DOHH2 (cell line): ENCODE data around the gene ADORA1.

Experiments
- H3F3A ChIP-seq: fragments of 200-600 bp; sonication (generic), shearing (Covaris generic); 2 replicates; pipeline ENCODE4 v1.6.0; 2016; ENCODE audit warnings: antibody characterized with exemption, mild to moderate bottlenecking; ENCODE audit not compliant: control insufficient read depth, insufficient read depth
- H3K27ac ChIP-seq: fragments of 200-600 bp; sonication (generic); 2 replicates; pipeline ENCODE4 v1.5.1; 2014; ENCODE audit warnings: low read depth, mild to moderate bottlenecking, low read length, moderate library complexity
- H3K27me3 ChIP-seq: fragments of 200-600 bp; sonication (generic); 2 replicates; pipeline ENCODE4 v1.6.1; 2014; ENCODE audit warnings: mild to moderate bottlenecking, low read length, mixed read lengths; ENCODE audit not compliant: control insufficient read depth
- H3K36me3 ChIP-seq: fragments of 200-600 bp; sonication (generic); 2 replicates; pipeline ENCODE4 v1.6.1; 2014; ENCODE audit warnings: mild to moderate bottlenecking, low read length, moderate library complexity, mixed read lengths; ENCODE audit not compliant: control insufficient read depth
- H3K4me1 ChIP-seq: fragments of 200-600 bp; sonication (generic); 2 replicates; pipeline ENCODE4 v1.6.1; 2014; ENCODE audit warnings: mild to moderate bottlenecking, low read length, mixed read lengths; ENCODE audit not compliant: control insufficient read depth
- H3K4me2 ChIP-seq: fragments of 200-600 bp; sonication (generic); 2 replicates; pipeline ENCODE4 v1.6.0; 2014; ENCODE audit warnings: mild to moderate bottlenecking, low read length, moderate library complexity
- H3K4me3 ChIP-seq: fragments of 200-600 bp; sonication (generic); 2 replicates; pipeline ENCODE4 v1.5.1; 2014; ENCODE audit warnings: mild to moderate bottlenecking, low read length, mixed read lengths
- H3K79me2 ChIP-seq: fragments of 200-600 bp; sonication (generic); 2 replicates; pipeline ENCODE4 v1.6.1; 2014; ENCODE audit warnings: mild to moderate bottlenecking, low read length, mixed read lengths; ENCODE audit not compliant: control insufficient read depth
- H3K9me2 ChIP-seq: fragments of 200-600 bp; sonication (generic); replicated peaks from 2 replicates; pipeline ENCODE4 v1.6.1; 2014; ENCODE audit warnings: mild to moderate bottlenecking, low read length, mixed read lengths; ENCODE audit not compliant: control insufficient read depth
- H3K9me3 ChIP-seq: fragments of 200-600 bp; sonication (generic); 2 replicates; pipeline ENCODE4 v1.6.1; 2014; ENCODE audit warnings: antibody characterized with exemption, low read length, mixed read lengths; ENCODE audit not compliant: control insufficient read depth, insufficient read depth
- H4K20me1 ChIP-seq: fragments of 200-600 bp; sonication (generic); 2 replicates; pipeline ENCODE4 v1.6.0; 2014; ENCODE audit warnings: low read depth, mild to moderate bottlenecking, antibody characterized with exemption, low read length, moderate library complexity; ENCODE audit not compliant: control insufficient read depth, insufficient read depth
- CTCF ChIP-seq: fragments of 200-600 bp; sonication (generic); IDR thresholded peaks from one replicate; pipeline ENCODE4 v1.5.1; 2014; ENCODE audit warnings: antibody characterized with exemption, mild to moderate bottlenecking, low read depth, low read length; ENCODE audit not compliant: poor library complexity, severe bottlenecking
- EZH2phosphoT487 ChIP-seq: fragments of 200-600 bp; sonication (generic); IDR thresholded peaks from 2 replicates; pipeline ENCODE4 v1.6.1; 2017; ENCODE audit warnings: borderline replicate concordance, mild to moderate bottlenecking, antibody characterized with exemption, low read length, moderate library complexity, mixed read lengths

The ADORA1 gene

GRCh38 chr1:203103216-203103615 lies 24.3 kb upstream of the ADORA1 start:
- no peaks in the 10 kb centered on the region for H3K9me3 ChIP-seq
- H3K27me3 ChIP-seq: peaks cover 9% of the 10 kb centered on the region
- no peak for TF ChIP-seq CTCF
- TF ChIP-seq EZH2phosphoT487: no peak
- no peaks in the 10 kb centered on the region for H3K36me3 ChIP-seq
- H3K4me1 ChIP-seq: no peaks in the 10 kb centered on the region
- no peaks in the 10 kb centered on the region for H4K20me1 ChIP-seq
- no peak overlapping the region for H3K4me3 ChIP-seq
- H3K9me2 ChIP-seq: no peaks in the 10 kb centered on the region
- no peaks in the 10 kb centered on the region for H3K79me2 ChIP-seq
- no peak overlapping the region for H3K27ac ChIP-seq
- H3F3A ChIP-seq: no peaks in the 10 kb centered on the region
- no peak overlapping the region for H3K4me2 ChIP-seq

GRCh38 chr1:203103829-203104495 lies 23.6 kb upstream of the ADORA1 start:
- Histone ChIP-seq H3K79me2 (no peaks in the 10 kb centered on the region), H3K4me3 (no peak overlapping the region), H3K4me1 (no peaks in the 10 kb centered on the region), H3F3A (no peaks in the 10 kb centered on the region), H3K9me2 (no peaks in the 10 kb centered on the region), H3K27me3 (peaks cover 13% of the 10 kb centered on the region), H3K27ac (no peak overlapping the region), H3K4me2 (no peak overlapping the region), H3K9me3 (no peaks in the 10 kb centered on the region), H4K20me1 (no peaks in the 10 kb centered on the region), H3K36me3 (no peaks in the 10 kb centered on the region)
- no peak for TF ChIP-seq EZH2phosphoT487
- no peak for TF ChIP-seq CTCF

GRCh38 chr1:203104789-203105390 lies 22.6 kb upstream of the ADORA1 start:
- H3K27ac ChIP-seq: no peak overlapping the region
- H3K79me2 ChIP-seq: no peaks in the 10 kb centered on the region
- no peaks in the 10 kb centered on the region for H3K9me2 ChIP-seq
- no peaks in the 10 kb centered on the region for H3F3A ChIP-seq
- no peak overlapping the region for H3K4me3 ChIP-seq
- H3K4me2 ChIP-seq: no peak overlapping the region
- no peaks in the 10 kb centered on the region for H3K9me3 ChIP-seq
- no peaks in the 10 kb centered on the region for H4K20me1 ChIP-seq
- peaks cover 13% of the 10 kb centered on the region for H3K27me3 ChIP-seq
- no peaks in the 10 kb centered on the region for H3K4me1 ChIP-seq
- no peaks in the 10 kb centered on the region for H3K36me3 ChIP-seq
- TF ChIP-seq CTCF: no peak
- no peak for TF ChIP-seq EZH2phosphoT487
